Stimulated activated CD4-positive, alpha-beta T cell treated with anti-CD3 and anti-CD28 coated beads, Interleukin-1b, Interleukin-23, amount 100 ng/mL, for 24 hours (primary cell): ENCODE data around the gene CLIC4.
"Not testable (repeated sequence)": the region's sequence is repeated elsewhere in the genome, so short reads cannot be mapped to it uniquely, and the experiment has no call there.

Experiments used
- DNase-seq, 4 experiments: peaks; one replicate each; pipeline ENCODE4 v3.0.0-alpha.2; 2020; ENCODE audit warnings: low read depth in 4 of 4, low spot score in 1 of 4

Gene CLIC4

DNA sequence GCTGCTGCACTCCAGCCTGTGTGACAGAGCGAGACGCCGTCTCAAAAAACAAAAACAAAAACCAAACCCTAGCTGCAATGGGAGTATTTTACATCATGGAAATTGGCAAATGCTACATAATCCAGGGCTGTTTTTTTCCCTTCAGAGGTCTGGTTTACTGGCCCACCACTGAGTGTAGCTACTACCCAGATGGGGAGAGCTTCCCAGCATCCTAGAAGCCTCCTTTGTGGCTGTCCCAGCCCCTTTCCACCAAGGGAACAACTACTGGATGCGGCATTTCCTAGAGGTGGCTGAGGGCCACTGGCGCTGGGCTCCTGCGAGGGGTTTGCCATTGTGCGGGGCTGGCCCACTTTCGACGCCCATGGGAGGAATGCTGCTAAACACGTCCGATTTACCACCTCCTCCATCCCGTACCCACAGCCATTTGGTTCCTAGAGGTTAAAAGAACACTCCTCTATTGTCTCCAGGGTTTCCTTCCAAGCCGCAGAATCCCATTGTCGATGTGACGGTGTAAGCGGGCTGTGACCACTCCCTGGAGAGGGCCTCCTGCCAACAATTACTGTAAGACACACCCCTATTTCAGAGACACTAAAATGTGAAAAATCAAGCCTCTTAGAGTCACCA, 129.5 kb downstream of the CLIC4 start:
- no peak for DNase-seq

DNA sequence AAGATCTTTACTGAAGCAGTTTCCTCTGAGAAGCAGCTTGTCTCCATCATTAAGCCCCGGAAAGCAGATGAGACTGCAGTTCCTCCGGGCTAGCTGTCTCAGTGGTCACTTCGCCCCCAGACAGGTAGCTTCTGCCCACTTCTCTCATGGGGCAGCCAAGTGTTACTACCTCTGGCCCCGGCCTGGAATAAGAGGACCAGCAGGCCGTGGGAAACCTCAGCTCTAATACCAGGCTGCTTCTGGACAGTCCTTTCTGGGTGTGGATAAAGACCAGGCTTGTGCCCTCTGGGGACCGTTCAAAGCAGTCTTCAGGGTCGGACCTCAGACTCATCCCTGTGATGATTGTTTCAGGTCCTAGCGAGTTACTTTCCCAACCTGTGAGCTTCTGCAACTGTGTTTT, 130.0 kb downstream of the CLIC4 start:
- DNase-seq = no peak

DNA sequence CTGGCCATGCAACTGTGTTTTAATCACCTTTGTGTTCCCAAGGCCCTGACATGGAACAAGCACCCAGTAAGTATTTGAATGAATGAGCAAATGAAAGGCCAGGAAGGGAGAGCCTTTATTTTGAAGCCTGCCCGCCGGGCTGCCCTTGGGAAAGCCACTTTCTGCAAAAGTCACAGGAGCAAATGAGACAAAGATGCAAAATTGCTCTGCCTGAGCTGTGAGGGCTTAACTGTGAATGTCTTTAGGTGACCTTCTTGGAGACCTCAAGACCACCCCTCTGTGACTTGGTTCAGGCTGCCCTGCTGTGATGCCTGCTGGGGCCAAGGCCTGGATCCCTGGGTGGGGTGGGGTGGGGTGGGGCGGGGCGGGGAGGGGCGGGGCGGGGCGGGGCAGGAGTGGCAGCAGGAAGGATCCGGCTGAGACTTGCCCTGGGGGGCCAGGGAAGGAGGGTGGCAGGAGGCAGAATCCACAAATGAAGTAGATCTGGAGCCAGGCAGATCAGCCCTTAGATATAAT, 130.8 kb downstream of the CLIC4 start:
- no peak for DNase-seq

DNA sequence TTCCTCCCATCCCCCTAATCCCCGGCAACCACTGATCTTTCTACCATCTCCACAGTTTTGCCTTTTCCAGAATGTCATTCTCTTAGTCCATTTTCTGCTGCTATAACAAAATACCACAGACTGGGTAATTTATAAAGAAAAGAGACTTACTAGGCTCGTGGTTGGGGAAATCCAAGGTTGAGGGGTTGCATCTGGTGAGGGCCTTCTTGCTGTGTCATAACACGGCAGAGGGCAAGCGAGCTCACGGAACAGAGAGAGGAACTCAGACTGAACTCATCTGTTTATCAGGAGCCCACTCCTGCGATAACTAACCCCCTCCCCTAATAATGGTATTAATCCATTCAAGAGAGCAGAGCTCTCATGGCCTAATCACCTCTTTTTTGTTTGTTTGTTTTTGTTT, 132.8 kb downstream of the CLIC4 start:
- no peak for DNase-seq

DNA sequence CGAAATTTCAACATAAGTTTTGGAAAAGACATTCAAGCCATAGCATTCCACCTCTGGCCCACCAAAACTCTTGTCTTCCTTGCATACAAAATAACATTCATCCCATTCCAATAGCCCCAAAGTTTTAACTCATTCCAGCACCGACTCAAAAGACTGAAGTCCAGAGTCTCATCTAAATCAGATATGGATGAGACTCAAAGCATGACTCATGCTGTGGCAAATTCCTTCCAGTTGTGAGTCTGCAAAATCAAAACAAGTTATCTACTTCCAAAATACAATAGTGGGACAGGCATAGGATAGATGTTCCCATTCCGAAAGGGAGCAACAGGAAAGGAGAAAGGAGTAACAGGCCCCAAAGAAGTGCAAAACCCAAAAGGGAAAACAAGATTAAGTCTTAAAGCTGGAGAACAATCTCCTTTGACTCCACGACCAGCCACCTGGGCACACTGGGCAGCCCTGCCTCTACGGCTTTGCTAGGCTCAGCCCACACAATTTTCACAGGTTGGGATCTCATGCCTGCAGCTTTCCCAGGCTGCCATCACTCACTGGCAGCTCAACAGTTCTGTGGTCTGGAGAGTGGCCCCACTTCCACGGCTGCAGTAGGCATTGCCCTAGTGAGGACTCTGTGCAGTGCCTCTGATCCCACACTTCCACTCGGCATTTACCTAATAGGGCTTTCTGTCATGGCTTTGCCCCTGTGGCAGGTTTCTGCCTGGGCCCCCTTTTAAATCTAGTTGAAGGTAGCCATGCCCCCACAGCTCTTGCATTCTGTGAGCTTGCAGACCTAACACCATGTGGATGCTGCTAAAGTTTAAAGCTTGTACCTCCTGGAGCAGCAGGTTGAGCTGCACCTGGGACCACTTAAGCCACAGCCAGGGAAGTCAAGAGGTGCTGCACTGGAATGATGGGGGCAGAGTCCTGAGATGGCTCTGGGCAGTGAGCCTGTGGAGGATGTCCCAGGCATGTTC, 133.8 kb downstream of the CLIC4 start:
- DNase-seq = no peak

DNA sequence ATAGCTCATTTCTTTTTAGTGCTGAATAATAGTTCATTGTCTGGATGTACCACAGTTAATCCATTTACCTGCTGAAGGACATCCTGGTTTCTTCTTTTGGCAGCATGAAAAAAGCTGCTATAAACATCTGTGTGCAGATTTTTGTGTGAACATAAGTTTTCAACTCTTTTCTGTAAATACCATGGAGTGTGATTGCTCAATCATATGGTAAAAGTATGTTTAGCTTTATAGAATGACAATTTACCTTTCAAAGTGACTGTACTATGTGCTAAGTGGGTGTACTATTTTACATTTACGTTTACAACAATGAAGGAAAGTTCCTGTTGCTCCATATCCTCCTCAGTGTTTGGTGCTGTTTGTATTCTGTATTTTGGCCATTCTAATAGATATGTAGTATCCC, 135.8 kb downstream of the CLIC4 start:
- DNase-seq = no peak

DNA sequence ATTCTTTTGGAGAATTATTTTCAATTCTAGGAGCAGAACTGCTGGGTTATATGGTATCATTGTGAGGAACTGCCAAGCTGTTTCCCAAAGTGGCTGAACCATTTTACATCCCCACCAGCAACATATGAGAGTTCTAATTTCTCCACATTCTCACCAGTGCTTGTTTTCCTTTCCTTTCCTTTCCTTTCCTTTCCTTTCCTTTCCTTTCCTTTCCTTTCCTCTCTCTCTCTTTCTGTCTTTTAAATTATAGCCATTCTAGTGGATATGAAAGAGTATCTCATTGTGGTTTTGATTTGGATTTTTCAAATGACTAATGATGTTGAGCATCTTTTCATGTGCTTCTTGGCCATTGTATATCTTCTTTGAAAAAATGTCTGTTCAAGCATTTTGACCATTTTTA, 139.5 kb downstream of the CLIC4 start:
- no peak for DNase-seq

DNA sequence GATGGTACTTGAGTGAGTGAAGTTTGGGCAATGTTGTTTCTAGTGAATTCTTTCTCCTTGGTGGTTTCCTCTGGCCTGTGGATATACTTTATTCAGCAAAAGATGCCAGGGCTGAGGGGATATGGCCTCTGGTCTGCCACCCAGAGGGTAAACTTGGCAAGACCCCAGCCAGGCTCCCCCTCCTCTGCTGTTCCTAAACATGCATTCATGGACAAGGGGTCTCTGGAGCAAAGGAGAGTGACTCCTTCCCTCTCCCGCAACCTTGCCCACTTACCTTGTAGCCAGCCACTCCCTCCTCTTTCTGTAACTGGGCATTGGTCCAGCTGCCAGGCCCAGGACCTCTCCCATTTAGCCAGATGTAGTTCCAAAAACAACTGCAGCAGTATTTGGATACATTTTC, 141.0 kb downstream of the CLIC4 start:
- DNase-seq = no peak

DNA sequence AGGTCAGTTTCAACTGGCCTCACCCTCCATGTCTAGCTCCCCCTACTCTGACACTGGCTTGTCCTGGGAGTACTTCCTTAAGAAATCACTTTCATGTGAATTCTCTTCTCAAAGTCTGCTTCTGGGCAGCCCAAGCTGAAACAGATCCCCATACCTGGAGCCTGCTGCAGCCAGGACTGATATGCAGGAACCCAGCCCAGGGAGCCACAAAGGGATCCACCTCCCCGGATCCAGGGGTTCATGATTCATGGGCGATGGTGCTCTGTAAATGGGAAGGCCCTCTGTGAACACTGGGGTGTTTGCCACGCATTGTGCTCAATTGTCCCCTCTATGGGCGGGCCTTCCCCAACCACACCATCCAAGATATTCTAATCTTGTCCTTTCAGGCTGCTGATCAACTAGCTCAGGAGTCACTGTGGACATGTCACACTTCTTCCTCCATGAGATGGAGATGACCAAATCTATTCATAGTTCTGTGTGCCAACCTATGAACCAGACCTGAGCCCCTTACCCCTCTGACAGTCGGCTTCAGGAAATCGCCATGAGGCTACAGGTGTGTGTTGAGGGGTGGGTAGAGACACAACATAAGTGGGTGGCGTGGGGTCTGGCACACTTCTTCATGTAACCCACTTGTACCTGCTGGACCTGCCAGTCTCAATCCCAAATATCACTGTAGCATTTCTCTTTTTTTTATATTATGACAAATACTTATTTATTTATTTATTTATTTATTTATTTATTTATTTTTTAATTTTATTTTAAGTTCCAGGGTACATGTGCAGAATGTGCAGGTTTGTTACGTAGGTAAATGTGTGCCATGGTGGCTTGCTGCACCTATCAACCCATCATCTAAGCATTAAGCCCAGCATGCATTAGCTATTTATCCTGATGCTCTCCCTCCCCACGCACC, 143.1 kb downstream of the CLIC4 start:
- no peak for DNase-seq

DNA sequence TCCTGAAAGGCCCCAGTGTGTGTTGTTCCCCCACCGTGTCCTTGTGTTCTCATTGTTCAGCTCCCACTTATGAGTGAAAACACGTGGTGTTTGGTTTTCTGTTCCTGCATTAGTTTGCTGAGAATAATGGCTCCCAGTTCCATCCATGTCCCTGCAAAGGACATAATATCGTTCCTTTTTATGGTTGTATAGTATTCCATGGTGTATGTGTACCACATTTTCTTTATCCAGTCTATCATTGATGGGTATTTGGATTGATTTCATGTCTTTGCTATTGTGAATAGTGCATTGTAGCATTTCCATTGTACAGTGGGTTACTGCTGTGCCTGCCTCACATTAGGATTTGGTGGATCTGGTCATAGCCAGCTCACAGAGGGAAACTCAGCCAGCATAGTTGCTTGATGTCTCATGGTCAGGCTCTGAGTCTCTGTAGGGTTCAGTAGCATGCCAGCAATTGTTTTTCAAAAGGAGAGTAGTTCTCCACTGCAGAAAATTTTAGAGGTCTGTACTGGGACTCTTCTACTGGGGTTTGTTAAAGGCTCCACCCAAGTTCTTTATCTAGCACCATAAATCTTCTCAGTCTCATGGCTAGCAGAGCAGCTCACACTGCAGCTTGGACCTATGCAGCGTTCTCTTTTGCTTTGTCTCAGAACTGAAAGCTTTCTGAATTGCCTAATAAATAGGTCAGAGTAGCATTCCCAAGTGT, 143.9 kb downstream of the CLIC4 start:
- DNase-seq = no peak

DNA sequence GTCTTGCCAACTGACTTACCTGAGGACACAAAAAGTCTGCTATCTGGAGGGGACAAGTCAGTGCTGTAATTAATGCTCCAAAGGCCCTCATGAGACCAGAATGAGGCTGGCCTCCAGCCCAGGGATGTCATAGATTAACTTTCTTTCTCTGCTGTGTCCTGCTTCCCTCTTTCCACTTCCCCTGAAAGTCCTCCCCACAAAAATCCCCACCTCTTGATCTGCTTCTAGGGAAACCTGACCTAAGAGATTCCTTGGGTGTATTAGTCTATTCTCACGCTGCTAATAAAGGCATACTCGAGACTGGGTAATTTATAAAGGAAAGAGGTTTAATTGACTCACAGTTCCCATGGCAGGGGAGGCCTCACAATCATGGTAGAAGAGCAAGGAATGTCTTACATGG, 145.6 kb downstream of the CLIC4 start:
- DNase-seq = no peak

DNA sequence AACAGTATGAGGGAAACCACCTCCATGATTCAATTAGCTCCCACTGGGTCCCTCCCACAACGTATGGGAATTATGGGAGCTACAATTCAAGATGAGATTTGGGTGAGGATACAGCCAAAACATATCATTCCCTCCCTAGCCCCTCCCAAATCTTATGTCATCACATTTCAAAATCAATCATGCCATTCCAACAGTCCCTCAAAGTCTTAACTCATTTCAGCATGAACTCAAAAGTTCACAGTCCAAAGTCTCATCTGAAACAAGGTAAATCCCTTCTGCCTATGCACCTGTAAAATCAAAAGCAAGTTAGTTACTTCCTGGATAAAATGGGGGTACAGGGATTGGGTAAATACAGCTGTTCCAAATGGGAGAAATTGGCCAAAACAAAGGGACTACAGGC, 146.1 kb downstream of the CLIC4 start:
- not testable (repeated sequence) for DNase-seq

DNA sequence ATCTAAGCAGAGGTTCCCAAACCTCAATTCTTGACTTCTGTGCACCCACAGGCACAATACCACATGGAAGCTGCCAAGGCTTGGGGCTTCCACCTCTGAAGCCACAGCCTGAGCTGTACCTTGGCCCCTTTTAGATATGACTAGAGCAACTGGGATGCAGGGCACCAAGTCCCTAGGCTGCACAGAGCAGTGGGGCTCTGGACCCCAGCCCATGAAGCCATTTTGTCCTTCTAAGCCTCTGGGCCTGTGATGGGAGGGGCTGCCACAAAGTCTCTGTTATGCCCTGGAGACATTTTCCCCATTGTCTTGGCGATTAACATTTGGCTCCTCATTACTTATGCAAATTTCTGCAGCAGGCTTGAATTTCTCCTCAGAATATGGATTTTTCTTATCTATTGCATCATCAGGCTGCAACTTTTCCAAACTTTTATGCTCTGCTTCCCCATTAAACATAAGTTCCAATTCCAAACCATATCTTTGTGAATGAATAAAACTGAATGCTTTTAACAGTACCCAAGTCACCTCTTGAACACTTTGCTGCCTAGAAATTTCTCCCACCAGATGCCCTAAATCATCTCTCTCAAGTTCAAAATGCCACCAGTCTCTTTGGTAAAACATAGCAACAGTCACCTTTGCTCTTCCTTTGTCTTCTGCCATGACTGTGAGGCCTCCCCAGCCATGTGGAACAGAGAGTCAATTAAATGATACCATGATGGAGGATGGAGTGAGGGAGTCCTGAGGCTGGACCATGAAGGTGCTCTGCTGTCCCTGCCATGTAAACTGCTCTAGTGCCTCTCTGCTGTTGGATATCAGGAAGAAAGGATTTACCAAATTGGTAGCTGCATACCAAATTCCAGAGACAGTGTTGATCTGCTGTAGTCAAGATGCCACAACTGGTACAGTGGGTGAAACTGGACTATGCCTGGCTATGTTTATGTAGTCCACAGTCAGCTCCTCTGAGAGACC, 147.2 kb downstream of the CLIC4 start:
- DNase-seq = no peak

DNA sequence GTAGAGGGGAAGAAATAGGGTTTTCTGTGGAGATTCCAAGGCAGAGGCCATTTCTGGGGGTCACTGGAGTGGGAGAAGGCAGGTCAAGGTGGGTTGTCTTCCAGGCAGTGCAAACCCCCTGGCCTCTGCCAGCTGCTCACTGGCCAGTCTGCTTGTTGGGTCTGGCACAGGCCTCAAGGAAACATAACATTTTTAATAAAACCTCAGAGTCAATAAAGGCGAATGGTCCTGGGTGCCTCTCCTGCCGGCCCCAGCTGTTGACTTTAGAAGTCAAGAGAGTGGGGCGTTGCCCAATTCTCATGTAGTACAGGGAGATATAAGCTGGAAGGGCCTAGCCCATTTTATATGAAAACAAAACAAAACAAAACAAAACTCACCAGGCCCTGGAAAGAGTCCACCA, 148.2 kb downstream of the CLIC4 start:
- no peak for DNase-seq
